Measurements from ENCODE around the gene SEPTIN8.

SEPTIN8 gene

DNA sequence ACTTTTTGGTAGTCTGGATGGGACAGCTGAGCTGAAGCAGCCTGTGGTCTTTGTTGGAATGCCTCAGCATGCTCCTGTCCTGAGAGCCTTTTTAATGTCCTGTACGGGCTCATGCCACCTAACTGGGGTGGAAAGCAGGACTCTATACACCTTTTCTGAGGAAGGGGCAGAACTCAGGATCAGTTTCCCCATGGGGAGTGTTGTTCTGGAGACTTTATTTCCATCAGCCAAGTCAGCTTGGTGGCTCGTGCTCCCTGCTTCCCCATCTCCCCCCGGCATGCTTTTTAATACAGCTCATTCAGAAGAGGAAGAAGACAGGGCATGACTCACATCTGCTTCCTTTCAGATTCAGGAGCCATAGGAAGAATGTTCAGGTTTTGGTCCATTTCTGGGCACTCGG lies 5.1 kb upstream of the SEPTIN8 start:
- H3K9me3 ChIP-seq (ENCODE audit: control insufficient read depth, low read length), result no peaks in the 10 kb centered on the region
- no peaks in the 10 kb centered on the region for H3K36me3 ChIP-seq (ENCODE audit: control insufficient read depth, insufficient read depth, low read length)
- H3K4me1 ChIP-seq (ENCODE audit: control insufficient read depth, insufficient read depth, low read length, poor library complexity, severe bottlenecking), result no peaks in the 10 kb centered on the region
- no peak overlapping the region for H3K27ac ChIP-seq (ENCODE audit: insufficient read depth, low read length, poor library complexity, severe bottlenecking)
- DNase-seq, result no peak
- H3K4me3 ChIP-seq (ENCODE audit: insufficient read depth, low read depth, low read length, poor library complexity, severe bottlenecking), result no peak overlapping the region
- no peaks in the 10 kb centered on the region for H3K27me3 ChIP-seq (replicated peaks; ENCODE audit: control insufficient read depth, insufficient read depth, low read length, poor library complexity, severe bottlenecking)

DNA sequence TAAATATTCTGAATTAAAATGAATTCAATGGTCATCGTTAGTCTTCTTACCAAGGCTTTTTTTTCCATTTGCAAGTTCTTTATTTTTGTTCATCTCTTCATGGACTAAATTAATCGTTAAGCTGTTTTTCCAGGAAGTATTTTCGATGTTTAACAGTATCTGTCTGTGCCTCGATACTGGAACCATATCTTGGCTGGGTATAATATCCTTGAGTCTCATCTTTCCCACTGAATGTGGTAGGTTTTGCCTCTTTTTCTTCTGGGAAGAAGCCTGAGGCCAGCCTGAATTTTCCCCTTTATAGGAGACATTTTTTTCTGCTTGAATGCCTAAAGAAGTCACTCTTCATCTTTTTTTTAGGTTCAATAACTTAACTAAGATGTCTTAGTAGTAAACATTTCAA lies 4.0 kb upstream of the SEPTIN8 start:
- no peak for DNase-seq
- H3K36me3 ChIP-seq (ENCODE audit: control insufficient read depth, insufficient read depth, low read length), result no peaks in the 10 kb centered on the region
- H3K4me3 ChIP-seq (ENCODE audit: insufficient read depth, low read depth, low read length, poor library complexity, severe bottlenecking), result no peak overlapping the region
- no peak overlapping the region for H3K27ac ChIP-seq (ENCODE audit: insufficient read depth, low read length, poor library complexity, severe bottlenecking)
- peaks cover 6% of the 10 kb centered on the region for H3K4me1 ChIP-seq (ENCODE audit: control insufficient read depth, insufficient read depth, low read length, poor library complexity, severe bottlenecking)
- H3K27me3 ChIP-seq (replicated peaks; ENCODE audit: control insufficient read depth, insufficient read depth, low read length, poor library complexity, severe bottlenecking), result no peaks in the 10 kb centered on the region
- H3K9me3 ChIP-seq (ENCODE audit: control insufficient read depth, low read length), result no peaks in the 10 kb centered on the region

DNA sequence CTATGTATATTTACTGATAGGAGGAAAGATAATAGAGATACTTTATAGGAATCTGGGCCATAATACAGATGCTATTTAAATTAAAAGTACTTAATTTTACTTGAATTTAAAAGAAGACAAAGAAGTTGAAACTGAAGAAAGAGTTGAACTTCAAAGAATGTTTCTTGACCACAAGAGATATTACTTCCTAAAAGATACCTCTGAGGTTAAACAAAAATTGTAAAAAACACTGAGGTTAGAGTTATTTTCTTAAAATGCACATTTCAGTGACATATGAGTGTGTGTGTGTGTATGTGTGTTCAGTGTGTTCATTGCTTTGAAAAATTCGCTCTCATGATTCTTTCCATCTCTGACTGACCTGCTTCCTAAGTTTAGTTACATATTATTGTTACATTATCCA lies 3.5 kb upstream of the SEPTIN8 start:
- Histone ChIP-seq H3K4me1 (ENCODE audit: control insufficient read depth, insufficient read depth, low read length, poor library complexity, severe bottlenecking) (peaks cover 11% of the 10 kb centered on the region), H3K27me3 (replicated peaks; ENCODE audit: control insufficient read depth, insufficient read depth, low read length, poor library complexity, severe bottlenecking) (no peaks in the 10 kb centered on the region), H3K36me3 (ENCODE audit: control insufficient read depth, insufficient read depth, low read length) (no peaks in the 10 kb centered on the region), H3K9me3 (ENCODE audit: control insufficient read depth, low read length) (no peaks in the 10 kb centered on the region), H3K4me3 (ENCODE audit: insufficient read depth, low read depth, low read length, poor library complexity, severe bottlenecking) (no peak overlapping the region), H3K27ac (ENCODE audit: insufficient read depth, low read length, poor library complexity, severe bottlenecking) (no peak overlapping the region)
- no peak for DNase-seq

DNA sequence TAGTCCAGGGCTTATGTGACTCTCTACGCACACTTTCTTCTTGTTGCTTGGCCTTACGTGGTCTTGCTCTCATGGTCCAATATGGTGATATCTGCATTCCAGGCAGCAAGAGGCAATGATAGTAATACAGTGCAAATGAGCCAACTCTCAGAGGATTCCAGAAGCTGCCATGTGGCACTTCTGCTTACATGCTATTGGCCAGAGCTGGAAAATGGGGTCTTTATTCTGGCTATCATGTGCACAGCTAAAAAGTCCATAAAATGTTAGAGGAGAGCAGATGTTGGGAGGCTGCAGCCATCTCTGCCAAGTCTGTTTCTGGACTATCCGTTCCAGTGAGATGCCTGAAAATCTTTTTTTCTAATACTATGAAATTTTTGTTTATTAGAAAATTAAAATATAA lies 2.9 kb upstream of the SEPTIN8 start:
- H3K4me1 ChIP-seq (ENCODE audit: control insufficient read depth, insufficient read depth, low read length, poor library complexity, severe bottlenecking), result peaks cover 11% of the 10 kb centered on the region
- no peaks in the 10 kb centered on the region for H3K27me3 ChIP-seq (replicated peaks; ENCODE audit: control insufficient read depth, insufficient read depth, low read length, poor library complexity, severe bottlenecking)
- H3K4me3 ChIP-seq (ENCODE audit: insufficient read depth, low read depth, low read length, poor library complexity, severe bottlenecking), result no peak overlapping the region
- H3K9me3 ChIP-seq (ENCODE audit: control insufficient read depth, low read length), result no peaks in the 10 kb centered on the region
- no peak overlapping the region for H3K27ac ChIP-seq (ENCODE audit: insufficient read depth, low read length, poor library complexity, severe bottlenecking)
- DNase-seq, result no peak
- H3K36me3 ChIP-seq (ENCODE audit: control insufficient read depth, insufficient read depth, low read length), result no peaks in the 10 kb centered on the region

DNA sequence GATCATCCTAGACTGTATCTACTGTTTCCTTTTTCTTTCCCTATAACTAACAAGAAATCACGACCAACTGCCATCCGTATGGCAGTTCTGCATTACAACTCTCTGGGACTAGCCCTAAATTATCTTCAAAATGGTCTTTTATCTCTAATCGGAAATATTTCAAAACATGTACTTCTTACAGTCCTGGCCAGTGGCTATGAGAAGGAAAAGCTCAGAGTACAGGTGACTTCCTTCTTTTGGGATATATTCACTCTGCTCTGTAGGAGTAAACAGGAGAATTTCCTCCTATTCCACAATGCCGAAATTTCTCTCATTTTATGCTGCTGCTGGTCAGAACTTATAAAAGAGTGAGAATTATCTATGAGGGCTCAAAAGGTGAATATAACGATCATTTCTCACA lies 1.8 kb upstream of the SEPTIN8 start:
- H3K36me3 ChIP-seq (ENCODE audit: control insufficient read depth, insufficient read depth, low read length), result no peaks in the 10 kb centered on the region
- H3K4me1 ChIP-seq (ENCODE audit: control insufficient read depth, insufficient read depth, low read length, poor library complexity, severe bottlenecking), result peaks cover 11% of the 10 kb centered on the region
- H3K27me3 ChIP-seq (replicated peaks; ENCODE audit: control insufficient read depth, insufficient read depth, low read length, poor library complexity, severe bottlenecking), result no peaks in the 10 kb centered on the region
- no peak overlapping the region for H3K4me3 ChIP-seq (ENCODE audit: insufficient read depth, low read depth, low read length, poor library complexity, severe bottlenecking)
- no peaks in the 10 kb centered on the region for H3K9me3 ChIP-seq (ENCODE audit: control insufficient read depth, low read length)
- no peak for DNase-seq
- H3K27ac ChIP-seq (ENCODE audit: insufficient read depth, low read length, poor library complexity, severe bottlenecking), result no peak overlapping the region

DNA sequence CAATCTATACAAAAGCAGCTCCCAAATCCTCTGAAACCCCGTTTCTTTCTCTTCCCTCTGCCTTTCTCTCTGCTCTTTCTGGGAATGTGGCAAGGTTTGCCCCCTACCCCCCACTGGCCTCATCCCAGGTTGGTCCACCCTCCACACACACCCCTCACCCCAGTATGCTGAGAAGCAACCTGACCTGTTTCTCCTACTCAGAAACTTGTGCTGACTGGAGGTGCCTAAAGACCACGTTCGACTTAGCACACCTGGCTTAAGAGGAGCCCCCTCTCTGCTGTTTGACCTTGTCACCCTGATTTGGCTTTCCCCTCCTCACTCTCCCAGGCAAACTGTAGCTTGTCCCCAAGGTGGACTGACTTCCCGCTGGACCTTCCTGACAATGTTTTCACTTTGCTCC lies 1.1 kb upstream of the SEPTIN8 start:
- no peak for DNase-seq
- peak overlapping the region; percentile 88 for H3K4me3 ChIP-seq (ENCODE audit: insufficient read depth, low read depth, low read length, poor library complexity, severe bottlenecking)
- H3K27me3 ChIP-seq (replicated peaks; ENCODE audit: control insufficient read depth, insufficient read depth, low read length, poor library complexity, severe bottlenecking), result no peaks in the 10 kb centered on the region
- H3K27ac ChIP-seq (ENCODE audit: insufficient read depth, low read length, poor library complexity, severe bottlenecking), result no peak overlapping the region
- no peaks in the 10 kb centered on the region for H3K36me3 ChIP-seq (ENCODE audit: control insufficient read depth, insufficient read depth, low read length)
- peaks cover 11% of the 10 kb centered on the region for H3K4me1 ChIP-seq (ENCODE audit: control insufficient read depth, insufficient read depth, low read length, poor library complexity, severe bottlenecking)
- no peaks in the 10 kb centered on the region for H3K9me3 ChIP-seq (ENCODE audit: control insufficient read depth, low read length)

DNA sequence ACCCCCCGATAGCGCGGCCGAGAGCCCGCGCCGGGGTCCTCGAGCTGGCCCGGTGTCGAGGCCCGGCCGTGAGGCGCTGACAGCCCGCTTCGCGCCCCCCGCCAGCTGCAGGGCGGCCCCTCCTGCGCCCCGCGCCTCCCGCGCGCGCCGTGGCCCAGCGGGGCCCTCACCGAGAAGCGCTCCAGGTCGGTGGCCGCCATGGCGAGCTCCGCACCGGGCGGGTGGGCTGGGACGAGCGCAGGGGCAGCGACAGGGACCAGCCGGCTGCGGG lies 166 bp downstream of the SEPTIN8 start:
- no peaks in the 10 kb centered on the region for H3K36me3 ChIP-seq (ENCODE audit: control insufficient read depth, insufficient read depth, low read length)
- DNase-seq, result no peak
- peak overlapping the region; percentile 88 for H3K4me3 ChIP-seq (ENCODE audit: insufficient read depth, low read depth, low read length, poor library complexity, severe bottlenecking)
- H3K27ac ChIP-seq (ENCODE audit: insufficient read depth, low read length, poor library complexity, severe bottlenecking), result no peak overlapping the region
- no peaks in the 10 kb centered on the region for H3K9me3 ChIP-seq (ENCODE audit: control insufficient read depth, low read length)
- peaks cover 11% of the 10 kb centered on the region for H3K4me1 ChIP-seq (ENCODE audit: control insufficient read depth, insufficient read depth, low read length, poor library complexity, severe bottlenecking)
- H3K27me3 ChIP-seq (replicated peaks; ENCODE audit: control insufficient read depth, insufficient read depth, low read length, poor library complexity, severe bottlenecking), result no peaks in the 10 kb centered on the region

DNA sequence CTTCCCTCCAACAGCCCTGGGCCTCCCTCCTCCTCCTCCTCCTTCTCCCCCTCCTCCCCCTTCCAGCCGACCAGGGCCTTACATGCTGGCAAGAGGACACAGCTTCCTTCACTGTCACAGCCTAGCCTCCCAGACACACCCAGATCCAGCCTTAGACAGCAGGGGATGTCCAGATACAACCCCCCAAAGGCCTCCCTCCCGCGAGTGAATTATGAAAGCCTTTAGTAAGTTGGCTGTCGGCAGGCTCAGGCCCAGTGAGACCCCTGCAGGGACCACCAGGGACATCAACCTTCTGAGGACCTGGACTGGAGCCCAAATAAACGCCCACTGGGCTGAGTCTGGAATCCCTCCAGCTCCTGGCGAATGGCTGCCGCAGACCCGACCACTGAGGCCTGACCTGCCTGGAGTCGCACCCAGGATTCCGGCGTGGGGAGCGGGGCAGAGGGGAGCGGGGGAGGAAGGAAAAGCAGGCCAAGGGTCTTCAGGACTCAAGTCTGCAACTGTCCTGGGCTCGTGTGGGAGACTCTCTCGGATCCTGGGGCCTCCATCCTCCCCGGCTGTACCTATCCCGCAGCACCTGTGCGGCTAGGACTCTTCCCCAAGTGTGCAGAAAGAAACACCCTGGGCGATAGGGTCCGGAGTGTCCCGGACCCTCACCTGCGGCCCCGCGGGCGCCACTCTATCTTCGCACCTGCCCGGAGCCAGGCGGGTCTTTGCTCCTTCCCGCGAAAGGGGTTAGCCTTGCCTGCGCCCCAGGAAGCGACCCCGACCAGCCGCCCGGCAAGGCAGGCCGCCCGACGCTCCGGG lies 705 bp downstream of the SEPTIN8 start:
- no peaks in the 10 kb centered on the region for H3K27me3 ChIP-seq (replicated peaks; ENCODE audit: control insufficient read depth, insufficient read depth, low read length, poor library complexity, severe bottlenecking)
- no peaks in the 10 kb centered on the region for H3K36me3 ChIP-seq (ENCODE audit: control insufficient read depth, insufficient read depth, low read length)
- H3K27ac ChIP-seq (ENCODE audit: insufficient read depth, low read length, poor library complexity, severe bottlenecking), result no peak overlapping the region
- H3K4me3 ChIP-seq (ENCODE audit: insufficient read depth, low read depth, low read length, poor library complexity, severe bottlenecking), result peak overlapping the region; percentile 88
- H3K4me1 ChIP-seq (ENCODE audit: control insufficient read depth, insufficient read depth, low read length, poor library complexity, severe bottlenecking), result peaks cover 11% of the 10 kb centered on the region
- DNase-seq, result no peak
- H3K9me3 ChIP-seq (ENCODE audit: control insufficient read depth, low read length), result no peaks in the 10 kb centered on the region

DNA sequence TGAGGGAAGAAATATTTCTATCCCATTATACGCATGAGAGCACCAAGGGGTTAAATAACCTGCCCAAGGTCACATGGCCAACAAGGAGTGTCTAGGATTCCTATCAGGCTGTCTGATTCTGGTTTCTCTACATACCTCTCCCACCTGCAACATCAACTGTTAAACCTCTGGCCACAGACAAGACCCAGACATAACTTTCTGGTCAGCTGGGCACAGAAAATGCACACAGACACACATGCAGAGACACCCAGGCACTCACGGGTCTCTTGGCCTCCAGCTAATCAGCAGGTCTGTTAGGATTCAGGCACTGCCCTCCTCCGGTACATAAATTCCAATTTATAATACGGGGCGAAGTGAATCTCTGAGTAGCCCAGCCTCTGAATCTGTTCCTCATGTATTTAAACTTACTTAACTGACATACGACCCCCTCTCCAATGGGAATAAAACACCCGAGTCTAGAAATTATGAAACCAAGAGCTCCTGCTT lies 1.5 kb downstream of the SEPTIN8 start:
- Histone ChIP-seq H3K36me3 (ENCODE audit: control insufficient read depth, insufficient read depth, low read length) (no peaks in the 10 kb centered on the region), H3K9me3 (ENCODE audit: control insufficient read depth, low read length) (no peaks in the 10 kb centered on the region), H3K4me3 (ENCODE audit: insufficient read depth, low read depth, low read length, poor library complexity, severe bottlenecking) (no peak overlapping the region), H3K4me1 (ENCODE audit: control insufficient read depth, insufficient read depth, low read length, poor library complexity, severe bottlenecking) (peaks cover 11% of the 10 kb centered on the region), H3K27ac (ENCODE audit: insufficient read depth, low read length, poor library complexity, severe bottlenecking) (no peak overlapping the region), H3K27me3 (replicated peaks; ENCODE audit: control insufficient read depth, insufficient read depth, low read length, poor library complexity, severe bottlenecking) (no peaks in the 10 kb centered on the region)
- DNase-seq, result no peak

DNA sequence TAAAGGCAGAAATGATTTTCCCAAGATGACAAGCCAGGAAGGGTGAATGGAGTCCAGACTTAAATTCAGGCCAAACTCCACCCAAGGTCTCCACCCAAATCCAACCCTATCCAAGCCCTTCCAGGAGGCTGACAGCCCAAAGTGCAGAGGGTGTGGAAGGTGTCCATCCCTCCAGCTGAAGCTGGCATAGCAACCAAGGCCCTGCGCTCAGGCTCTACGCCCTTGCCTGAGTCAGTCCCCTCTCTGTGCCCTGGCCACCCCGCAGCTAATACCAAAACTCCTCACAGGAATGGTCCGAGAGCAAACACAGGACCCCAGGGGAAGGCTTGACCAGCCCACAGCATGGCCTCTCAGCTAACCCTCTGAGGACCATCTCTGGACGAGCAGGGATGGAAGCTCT lies 2.1 kb downstream of the SEPTIN8 start:
- no peaks in the 10 kb centered on the region for H3K36me3 ChIP-seq (ENCODE audit: control insufficient read depth, insufficient read depth, low read length)
- no peaks in the 10 kb centered on the region for H3K27me3 ChIP-seq (replicated peaks; ENCODE audit: control insufficient read depth, insufficient read depth, low read length, poor library complexity, severe bottlenecking)
- no peak overlapping the region for H3K27ac ChIP-seq (ENCODE audit: insufficient read depth, low read length, poor library complexity, severe bottlenecking)
- peaks cover 11% of the 10 kb centered on the region for H3K4me1 ChIP-seq (ENCODE audit: control insufficient read depth, insufficient read depth, low read length, poor library complexity, severe bottlenecking)
- no peaks in the 10 kb centered on the region for H3K9me3 ChIP-seq (ENCODE audit: control insufficient read depth, low read length)
- no peak for DNase-seq
- no peak overlapping the region for H3K4me3 ChIP-seq (ENCODE audit: insufficient read depth, low read depth, low read length, poor library complexity, severe bottlenecking)

Measured in effector memory CD4-positive, alpha-beta T cell (primary cell).